T-helper 2 cell treated with Interferon-gamma antibody and Interleukin-4, amounts not matched to agents 100 ng/mL and 5 ng/mL, for 36 hours (primary cell): ENCODE results near the gene SIGLEC14. TPM values are rescaled to one million over a fixed set of nuclear protein-coding genes. Genes with fewer than 3 reads are reported as not detected.
"Not testable (repeated sequence)": the region's sequence is repeated elsewhere in the genome, so short reads cannot be mapped to it uniquely, and the experiment has no call there.

Experiments used
- intact Hi-C: fragments of 100-400 bp; cut with micrococcal nuclease; formaldehyde crosslinking; loops from one replicate; pipeline ENCODE4 v1.15.1; 2023
- total RNA-seq: library from RNA; stranded (reverse); gene quantifications from 2 replicates; pipeline ENCODE4 v1.2.3, GENCODE V29; 2022

SIGLEC14 gene
- total RNA-seq = not detected in 2 replicates

- intact Hi-C loops = not testable (repeated sequence)
Observed at GRCh38 chr19:51646730-51647129, at the start of gene SIGLEC14. Gene SIGLEC14 (minus strand): TSS chr19:51646825. CDS start chr19:51646759, 66 bp downstream.

GRCh38 chr19:51695702-51696315 is 49.2 kb upstream of the SIGLEC14 start:
- intact Hi-C loops = no loop called here

- intact Hi-C loops = no loop called here
Observed at GRCh38 chr19:51695088-51695487, 48.5 kb upstream of the SIGLEC14 start.

GRCh38 chr19:51694318-51695085 is 47.9 kb upstream of the SIGLEC14 start:
- intact Hi-C loops = no loop called here

GRCh38 chr19:51693819-51694218 is 47.2 kb upstream of the SIGLEC14 start:
- intact Hi-C loops = no loop called here

GRCh38 chr19:51693260-51693659 is 46.6 kb upstream of the SIGLEC14 start, which contains the start of gene SPACA6:
Gene SPACA6 (plus strand): TSS chr19:51693330. CDS start chr19:51693527, 197 bp downstream.
- intact Hi-C loops = no loop called here

- intact Hi-C loops = no loop called here
Observed at GRCh38 chr19:51692468-51692867, 45.8 kb upstream of the SIGLEC14 start.

GRCh38 chr19:51691584-51692428 is 45.2 kb upstream of the SIGLEC14 start:
- intact Hi-C loops = loop anchor here (1.0 kb wide), 1 partner anchor 11 kb away; no protein-coding TSS in a partner anchor

- intact Hi-C loops = loop anchor here (1.0 kb wide), 1 partner anchor 12 kb away; no protein-coding TSS in a partner anchor
Observed at GRCh38 chr19:51691074-51691583, 44.5 kb upstream of the SIGLEC14 start.

- intact Hi-C loops = loop anchor here (1.0 kb wide), 1 partner anchor 13 kb away; no protein-coding TSS in a partner anchor
Observed at GRCh38 chr19:51690454-51691073, 43.9 kb upstream of the SIGLEC14 start.

- intact Hi-C loops = no loop called here
Observed at GRCh38 chr19:51689751-51690453, 43.3 kb upstream of the SIGLEC14 start.

- intact Hi-C loops = no loop called here
Observed at GRCh38 chr19:51688671-51689571, 42.3 kb upstream of the SIGLEC14 start.

GRCh38 chr19:51687791-51688670 is 41.4 kb upstream of the SIGLEC14 start:
- intact Hi-C loops = no loop called here

- intact Hi-C loops = no loop called here
Observed at GRCh38 chr19:51686171-51686570, 39.5 kb upstream of the SIGLEC14 start.

- intact Hi-C loops = no loop called here
Observed at GRCh38 chr19:51681286-51681941, 34.8 kb upstream of the SIGLEC14 start.

- intact Hi-C loops = no loop called here
Observed at GRCh38 chr19:51680474-51680873, 33.8 kb upstream of the SIGLEC14 start.

GRCh38 chr19:51676566-51677083 is 30.0 kb upstream of the SIGLEC14 start:
- intact Hi-C loops = no loop called here
